NK-92 (cell line): ENCODE measurements around the gene TPX2.

Experiments
- DNase-seq: peaks from one replicate; lab custom pipeline; 2025; ENCODE audit not compliant: unreplicated experiment; lab: John Stamatoyannopoulos, UW

Gene TPX2

GRCh38 chr20:31845300-31845863 lies 106.3 kb downstream of the TPX2 start, which contains the start of gene FOXS1:
Gene FOXS1 (minus strand): TSS chr20:31845604. CDS start chr20:31845542, 62 bp downstream.
- DNase-seq = no peak

- DNase-seq = no peak
Measured at GRCh38 chr20:31846793-31847138, 107.7 kb downstream of the TPX2 start.

GRCh38 chr20:31848088-31848999 lies 109.3 kb downstream of the TPX2 start:
- DNase-seq = no peak

- DNase-seq = no peak
Measured at GRCh38 chr20:31849306-31849930, 110.3 kb downstream of the TPX2 start.
